ENCODE measurements around the gene SELENBP1. TPM values are rescaled to one million over a fixed set of nuclear protein-coding genes. Genes with fewer than 3 reads are reported as not detected.

Gene SELENBP1
- total RNA-seq, 1 experiment from 2014 or later: 7.8 TPM

DNA sequence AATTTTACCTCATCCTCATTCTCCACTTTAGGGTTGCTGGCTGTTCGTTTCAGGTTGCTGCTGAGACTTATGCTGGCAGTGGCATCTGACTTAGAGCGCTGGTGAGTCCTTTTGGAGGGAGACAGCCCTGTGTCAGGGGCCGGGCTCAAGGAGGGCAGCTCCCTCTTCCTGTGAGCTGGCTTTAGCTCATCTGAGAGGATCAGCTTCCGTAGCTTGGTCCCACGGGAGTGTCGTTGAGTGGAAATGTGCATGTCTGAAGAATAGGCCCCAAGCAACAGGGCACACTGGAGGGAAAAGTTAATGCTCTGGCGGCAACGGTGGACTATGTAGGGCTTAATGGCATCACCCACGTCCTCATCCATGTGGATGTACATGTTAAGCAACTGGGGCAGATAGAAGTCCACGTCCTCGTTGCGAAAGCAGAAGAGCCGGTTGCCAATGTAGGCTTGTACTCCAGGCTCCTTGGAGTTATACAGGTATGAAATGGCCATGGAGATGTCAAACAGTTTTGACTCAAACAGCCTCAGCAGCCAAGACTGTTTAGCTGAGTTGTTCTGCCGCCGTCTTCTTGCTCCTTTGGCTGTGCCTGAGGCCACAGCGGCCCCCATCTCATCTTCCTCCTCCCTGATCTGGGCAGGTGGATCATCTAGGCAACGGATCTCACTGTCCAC is 56.8 kb downstream of the SELENBP1 start:
- H3K4me3 Mint-ChIP-seq (ENCODE audit: low read depth, unreplicated experiment): no peak overlapping the region
- no TSS peak for BruUV-seq (replicated peaks)
- CTCF ChIA-PET: interaction anchor here (0.6 kb wide), 1 partner anchor 93 kb away, joined by 7 read pairs; no protein-coding TSS in a partner anchor
- H3K27ac Mint-ChIP-seq (ENCODE audit: unreplicated experiment): no peak overlapping the region
- intact Hi-C loops (cut with micrococcal nuclease; ENCODE audit: unreplicated experiment): no loop called here
- no peaks in the 10 kb centered on the region for H3K9me3 Mint-ChIP-seq (ENCODE audit: low read depth, unreplicated experiment)
- no peak for DNase-seq
- peaks cover 34% of the 10 kb centered on the region for H3K4me1 Mint-ChIP-seq (ENCODE audit: low read depth, unreplicated experiment)
- no peaks in the 10 kb centered on the region for H3K27me3 Mint-ChIP-seq (ENCODE audit: unreplicated experiment)
- peaks cover 16% of the 10 kb centered on the region for H3K36me3 Mint-ChIP-seq (ENCODE audit: insufficient read depth, unreplicated experiment)
- TF ChIP-seq, protein P1, sequence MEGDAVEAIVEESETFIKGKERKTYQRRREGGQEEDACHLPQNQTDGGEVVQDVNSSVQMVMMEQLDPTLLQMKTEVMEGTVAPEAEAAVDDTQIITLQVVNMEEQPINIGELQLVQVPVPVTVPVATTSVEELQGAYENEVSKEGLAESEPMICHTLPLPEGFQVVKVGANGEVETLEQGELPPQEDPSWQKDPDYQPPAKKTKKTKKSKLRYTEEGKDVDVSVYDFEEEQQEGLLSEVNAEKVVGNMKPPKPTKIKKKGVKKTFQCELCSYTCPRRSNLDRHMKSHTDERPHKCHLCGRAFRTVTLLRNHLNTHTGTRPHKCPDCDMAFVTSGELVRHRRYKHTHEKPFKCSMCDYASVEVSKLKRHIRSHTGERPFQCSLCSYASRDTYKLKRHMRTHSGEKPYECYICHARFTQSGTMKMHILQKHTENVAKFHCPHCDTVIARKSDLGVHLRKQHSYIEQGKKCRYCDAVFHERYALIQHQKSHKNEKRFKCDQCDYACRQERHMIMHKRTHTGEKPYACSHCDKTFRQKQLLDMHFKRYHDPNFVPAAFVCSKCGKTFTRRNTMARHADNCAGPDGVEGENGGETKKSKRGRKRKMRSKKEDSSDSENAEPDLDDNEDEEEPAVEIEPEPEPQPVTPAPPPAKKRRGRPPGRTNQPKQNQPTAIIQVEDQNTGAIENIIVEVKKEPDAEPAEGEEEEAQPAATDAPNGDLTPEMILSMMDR (IDR thresholded peaks at IDR 0.05; ENCODE audit: unreplicated experiment): no peak

Other genes starting within 250 kb of the SELENBP1 start
- 2.2 and 2.5 TPM in 2 replicates for gene SEMA6C, start 226.1 kb downstream of the SELENBP1 start, total RNA-seq (2022)
- not detected in 2 replicates for gene TNFAIP8L2, start 216.1 kb downstream of the SELENBP1 start, total RNA-seq (2022)
- 7.6 and 9.7 TPM in 2 replicates for gene LYSMD1, start 206.8 kb downstream of the SELENBP1 start, total RNA-seq (2022)
- gene SCNM1, start 206.6 kb downstream of the SELENBP1 start, total RNA-seq (2022): 47.3 and 49.8 TPM in 2 replicates
- gene TMOD4, start 196.7 kb downstream of the SELENBP1 start, total RNA-seq (2022): 1.6 and 2.1 TPM in 2 replicates
- gene VPS72, start 182.5 kb downstream of the SELENBP1 start, total RNA-seq (2022): 91.4 and 111 TPM in 2 replicates
- 86.6 and 96.2 TPM in 2 replicates for gene PIP5K1A, start 174.2 kb downstream of the SELENBP1 start, total RNA-seq (2022)
- 302 and 325 TPM in 2 replicates for gene PSMD4, start 118.0 kb downstream of the SELENBP1 start, total RNA-seq (2022)
- 42.9 and 43.4 TPM in 2 replicates for gene ZNF687, start 90.4 kb downstream of the SELENBP1 start, total RNA-seq (2022)
- 50.7 and 57.6 TPM in 2 replicates for gene PI4KB, start 45.3 kb downstream of the SELENBP1 start, total RNA-seq (2022)
- gene RFX5, start 25.5 kb downstream of the SELENBP1 start, total RNA-seq (2022): 82.4 and 88.1 TPM in 2 replicates
- 355 and 411 TPM in 2 replicates for gene PSMB4, start 26.9 kb upstream of the SELENBP1 start, total RNA-seq (2022)
- 118 and 128 TPM in 2 replicates for gene POGZ, start 86.8 kb upstream of the SELENBP1 start, total RNA-seq (2022)
- 113 and 131 TPM in 2 replicates for gene CGN, start 138.7 kb upstream of the SELENBP1 start, total RNA-seq (2022)
- gene TUFT1, start 167.6 kb upstream of the SELENBP1 start, total RNA-seq (2022): 31.4 and 34.3 TPM in 2 replicates
- gene SNX27, start 239.3 kb upstream of the SELENBP1 start, total RNA-seq (2022): 52.4 and 57.1 TPM in 2 replicates